AG04450 (cell line): ENCODE measurements around the gene ARSK. TPM values are rescaled to one million over a fixed set of nuclear protein-coding genes. Genes with fewer than 3 reads are reported as not detected.
A peak's percentile ranks its signal among the peaks of the same experiment; 100 is the strongest.

Experiments used
- CTCF ChIA-PET: fragments of 300-600, 350-600 bp; formaldehyde crosslinking; extraction: SDS; loops from one replicate; lab custom pipeline; 2022; ENCODE audit warnings: antibody characterized with exemption, inconsistent platforms; lab: Charles Lee
- POLR2A ChIA-PET: fragments of 350-600 bp; formaldehyde crosslinking; extraction: SDS; loops from one replicate; lab custom pipeline; 2021; ENCODE audit warnings: antibody characterized with exemption, inconsistent platforms; lab: Yijun Ruan, JAX
- DNase-seq: peaks from one replicate; pipeline ENCODE4 v3.0.0-alpha.2; 2011; ENCODE audit warnings: low read depth, low spot score
- H3K27ac ChIP-seq: one replicate; pipeline ENCODE4 v1.5.1; 2012; ENCODE audit warnings: low read depth, low read length, control low read depth
- H3K27me3 ChIP-seq: one replicate; pipeline ENCODE4 v1.6.0; 2012; ENCODE audit warnings: low read length; ENCODE audit not compliant: control insufficient read depth, insufficient read depth
- H3K4me3 ChIP-seq: 2 replicates; pipeline ENCODE4 v1.5.1; 2011; ENCODE audit warnings: mild to moderate bottlenecking, low read depth, low read length, control low read depth
- H3K9me3 ChIP-seq: 2 replicates; pipeline ENCODE4 v1.5.1; 2012; ENCODE audit warnings: low read length; ENCODE audit not compliant: control insufficient read depth, insufficient read depth
- CTCF ChIP-seq: IDR thresholded peaks from 2 replicates; pipeline ENCODE4 v1.5.1; 2011; ENCODE audit warnings: low read depth, low read length, control low read depth, inconsistent platforms
- polyA plus RNA-seq: library from polyadenylated mRNA; depleted of rRNA; stranded (reverse); fragments of >200 nt; gene quantifications from 2 replicates; pipeline ENCODE4 v1.2.3, GENCODE V29; 2011

ARSK gene
- polyA plus RNA-seq, 1 experiment, result 18.3 TPM

GRCh38 chr5:95528565-95528964, 26.3 kb upstream of the ARSK start:
- TF ChIP-seq CTCF, result no peak
- Histone ChIP-seq H3K27me3 (no peaks in the 10 kb centered on the region), H3K9me3 (no peaks in the 10 kb centered on the region), H3K27ac (no peak overlapping the region), H3K4me3 (no peak overlapping the region)
- ChIA-PET POLR2A (no interaction called here), CTCF (no interaction called here)
- no peak for DNase-seq

GRCh38 chr5:95530416-95530815, 24.5 kb upstream of the ARSK start:
- ChIA-PET CTCF (no interaction called here), POLR2A (no interaction called here)
- no peak for TF ChIP-seq CTCF
- no peaks in the 10 kb centered on the region for H3K9me3 ChIP-seq
- H3K27ac ChIP-seq, result no peak overlapping the region
- no peaks in the 10 kb centered on the region for H3K27me3 ChIP-seq
- H3K4me3 ChIP-seq, result no peak overlapping the region
- peak; percentile 42 for DNase-seq

GRCh38 chr5:95531491-95531890, 23.4 kb upstream of the ARSK start:
- ChIA-PET POLR2A (no interaction called here), CTCF (no interaction called here)
- Histone ChIP-seq H3K27ac (no peak overlapping the region), H3K4me3 (no peak overlapping the region), H3K27me3 (no peaks in the 10 kb centered on the region), H3K9me3 (no peaks in the 10 kb centered on the region)
- no peak for DNase-seq
- TF ChIP-seq CTCF, result no peak

GRCh38 chr5:95532415-95532814, 22.5 kb upstream of the ARSK start:
- no peaks in the 10 kb centered on the region for H3K9me3 ChIP-seq
- H3K27ac ChIP-seq, result no peak overlapping the region
- TF ChIP-seq CTCF, result no peak
- no peaks in the 10 kb centered on the region for H3K27me3 ChIP-seq
- DNase-seq, result no peak
- POLR2A ChIA-PET, result no interaction called here
- CTCF ChIA-PET, result interaction anchor here (0.9 kb wide), 1 partner anchor 314 kb away, joined by 3 read pairs; no protein-coding TSS in a partner anchor
- H3K4me3 ChIP-seq, result no peak overlapping the region

- TF ChIP-seq CTCF, result no peak
- ChIA-PET POLR2A (no interaction called here), CTCF (no interaction called here)
- Histone ChIP-seq H3K4me3 (no peak overlapping the region), H3K27me3 (no peaks in the 10 kb centered on the region), H3K9me3 (no peaks in the 10 kb centered on the region), H3K27ac (no peak overlapping the region)
- DNase-seq, result no peak
Measured at GRCh38 chr5:95533106-95533505, 21.8 kb upstream of the ARSK start.
